A673 (cell line): ENCODE results near the gene SSBP3.

ENCODE experiments used
- CTCF ChIP-seq: fragments of 300-800, 200-600 bp; sonication (generic); conservative IDR thresholded peaks from 2 replicates; pipeline ENCODE4 v1.5.1; 2017; ENCODE audit warnings: low read depth, mild to moderate bottlenecking, antibody characterized with exemption, low read length, moderate library complexity, mixed read lengths
- EZH2 ChIP-seq: fragments of 200-600 bp; sonication (generic); IDR thresholded peaks from 2 replicates; pipeline ENCODE4 v1.6.1; 2017; ENCODE audit warnings: borderline replicate concordance, low read depth, mild to moderate bottlenecking, mixed read lengths, antibody characterized with exemption, low read length; ENCODE audit not compliant: poor library complexity, severe bottlenecking

DNA sequence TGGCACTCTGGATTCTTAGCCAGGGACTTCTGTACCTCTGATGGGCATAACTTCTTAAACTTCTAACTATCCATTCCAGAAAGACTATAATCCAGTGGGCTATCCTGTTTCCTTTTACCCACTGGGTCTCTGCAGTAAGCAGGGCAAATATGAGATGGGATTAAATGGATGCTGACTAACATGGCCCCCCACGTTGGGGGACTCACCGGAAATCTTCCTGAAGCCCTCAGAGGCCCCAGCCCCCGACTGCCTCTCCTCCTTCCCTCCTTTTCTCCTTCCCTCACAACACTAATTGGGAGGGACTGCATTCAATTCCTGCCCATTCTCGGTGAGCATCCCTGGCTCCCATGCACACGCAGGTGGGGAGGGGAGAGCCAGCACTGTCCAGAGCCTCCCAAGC is 70.1 kb downstream of the SSBP3 start:
- TF ChIP-seq EZH2 (no peak), CTCF (no peak)
